Neural cell (in vitro differentiated cells): ENCODE results near the gene DIS3L2. TPM values are rescaled to one million over a fixed set of nuclear protein-coding genes. Genes with fewer than 3 reads are reported as not detected.

ENCODE experiments used
- H2AFZ ChIP-seq: fragments of 200-600, 300-800 bp; sonication (generic), shearing (Covaris generic); 2 replicates; pipeline ENCODE4 v1.6.0; 2014; ENCODE audit warnings: low read depth, mild to moderate bottlenecking, antibody characterized with exemption, low read length, moderate library complexity
- H3F3A ChIP-seq: fragments of 200-600 bp; shearing (Covaris generic); 2 replicates; pipeline ENCODE4 v1.6.1; 2016; ENCODE audit warnings: mild to moderate bottlenecking, moderate library complexity, mixed read lengths, antibody characterized with exemption, low read length; ENCODE audit not compliant: insufficient read depth, poor library complexity, severe bottlenecking
- H3K27ac ChIP-seq: fragments of 200-600, 300-800 bp; sonication (generic), shearing (Covaris generic); 2 replicates; pipeline ENCODE4 v1.5.1; 2014; ENCODE audit warnings: mild to moderate bottlenecking, low read length, moderate library complexity
- H3K27me3 ChIP-seq: fragments of 300-800, 200-600 bp; sonication (generic), shearing (Covaris generic); 2 replicates; pipeline ENCODE4 v1.6.0; 2014; ENCODE audit warnings: mild to moderate bottlenecking, low read depth, low read length, moderate library complexity; ENCODE audit not compliant: insufficient read depth
- H3K36me3 ChIP-seq: fragments of 300-800, 200-600 bp; sonication (generic), shearing (Covaris generic); 2 replicates; pipeline ENCODE4 v1.5.1; 2014; ENCODE audit warnings: mild to moderate bottlenecking, antibody characterized with exemption, low read length, moderate library complexity; ENCODE audit not compliant: insufficient read depth
- H3K4me2 ChIP-seq: fragments of 300-800, 200-600 bp; sonication (generic), shearing (Covaris generic); 2 replicates; pipeline ENCODE4 v1.6.0; 2014; ENCODE audit warnings: mild to moderate bottlenecking, low read length
- H3K4me3 ChIP-seq: fragments of 300-800, 200-600 bp; sonication (generic), shearing (Covaris generic); 2 replicates; pipeline ENCODE4 v1.5.1; 2014; ENCODE audit warnings: mild to moderate bottlenecking, low read length, moderate library complexity
- H3K79me2 ChIP-seq: fragments of 200-600 bp; shearing (Covaris generic); replicated peaks from 2 replicates; pipeline ENCODE4 v1.6.0; 2014; ENCODE audit warnings: mild to moderate bottlenecking, low read length, moderate library complexity; ENCODE audit not compliant: insufficient read depth
- H3K9ac ChIP-seq: fragments of 300-800, 200-600 bp; sonication (generic), shearing (Covaris generic); 2 replicates; pipeline ENCODE4 v1.6.1; 2016; ENCODE audit warnings: mild to moderate bottlenecking, low read length, mixed read lengths
- H3K9me2 ChIP-seq: fragments of 200-600 bp; shearing (Covaris generic); 2 replicates; pipeline ENCODE4 v1.6.1; 2016; ENCODE audit warnings: mild to moderate bottlenecking, low read length, mixed read lengths; ENCODE audit not compliant: insufficient read depth
- H3K9me3 ChIP-seq: fragments of 200-600, 300-800 bp; sonication (generic), shearing (Covaris generic); 2 replicates; pipeline ENCODE4 v1.6.1; 2016; ENCODE audit warnings: mild to moderate bottlenecking, mixed run types, low read length, moderate library complexity, mixed read lengths
- H4K20me1 ChIP-seq: fragments of 200-600 bp; shearing (Covaris generic); 2 replicates; pipeline ENCODE4 v1.6.1; 2016; ENCODE audit warnings: mild to moderate bottlenecking, mixed run types; ENCODE audit not compliant: insufficient read depth
- CTCF ChIP-seq: fragments of 450-650 bp; IDR thresholded peaks from 2 replicates; pipeline ENCODE4 v1.5.1; 2014; ENCODE audit warnings: antibody characterized with exemption, mild to moderate bottlenecking, moderate library complexity; ENCODE audit not compliant: poor library complexity, severe bottlenecking
- EP300 ChIP-seq: fragments of 450-650 bp; conservative IDR thresholded peaks from 2 replicates; pipeline ENCODE4 v1.6.1; 2014; ENCODE audit warnings: antibody characterized with exemption, mild to moderate bottlenecking, moderate library complexity; ENCODE audit not compliant: poor library complexity, severe bottlenecking
- EZH2 ChIP-seq: fragments of 200-600, 300-800 bp; shearing (Covaris generic), sonication (generic); IDR thresholded peaks from 2 replicates; pipeline ENCODE4 v1.6.1; 2014; ENCODE audit warnings: antibody characterized with exemption, low read length, borderline replicate concordance, mild to moderate bottlenecking; ENCODE audit not compliant: insufficient read depth, poor library complexity, severe bottlenecking
- MXI1 ChIP-seq: fragments of 450-650 bp; conservative IDR thresholded peaks from 2 replicates; pipeline ENCODE4 v1.6.1; 2014; ENCODE audit warnings: antibody characterized with exemption, mild to moderate bottlenecking; ENCODE audit not compliant: poor library complexity, severe bottlenecking
- POLR2AphosphoS5 ChIP-seq: IDR thresholded peaks from 2 replicates; pipeline ENCODE4 v1.6.1; 2012
- RAD21 ChIP-seq: fragments of 450-650 bp; conservative IDR thresholded peaks from 2 replicates; pipeline ENCODE4 v1.6.1; 2014; ENCODE audit warnings: antibody characterized with exemption, mild to moderate bottlenecking, moderate library complexity
- REST ChIP-seq: IDR thresholded peaks from 2 replicates; pipeline ENCODE4 v1.6.1; 2012; ENCODE audit warnings: borderline replicate concordance
- SMC3 ChIP-seq: fragments of 450-650 bp; conservative IDR thresholded peaks from 2 replicates; pipeline ENCODE4 v1.6.1; 2014; ENCODE audit warnings: antibody characterized with exemption, mild to moderate bottlenecking, moderate library complexity; ENCODE audit not compliant: poor library complexity
- TAF1 ChIP-seq: IDR thresholded peaks from 2 replicates; pipeline ENCODE4 v1.6.1; 2012; ENCODE audit warnings: low read depth
- polyA plus RNA-seq: library from polyadenylated mRNA; depleted of rRNA; stranded (reverse); fragments of >200 nt; gene quantifications from 2 replicates; pipeline ENCODE4 v1.2.3, GENCODE V29; 2014

Gene DIS3L2
- polyA plus RNA-seq, 1 donor from 2014 or later, result 20.0 TPM

GRCh38 chr2:232214053-232214452 lies 252.5 kb downstream of the DIS3L2 start:
- no peaks in the 10 kb centered on the region for H4K20me1 ChIP-seq
- H3F3A ChIP-seq, result no peaks in the 10 kb centered on the region
- H3K36me3 ChIP-seq, result no peaks in the 10 kb centered on the region
- no peak for TF ChIP-seq REST
- TF ChIP-seq MXI1, result no peak
- TF ChIP-seq RAD21, result no peak
- no peak for TF ChIP-seq EP300
- TF ChIP-seq CTCF, result no peak
- no peak for TF ChIP-seq SMC3
- no peak for TF ChIP-seq TAF1
- TF ChIP-seq POLR2AphosphoS5, result no peak
- no peak for TF ChIP-seq EZH2
- no peaks in the 10 kb centered on the region for H3K27me3 ChIP-seq
- H3K9ac ChIP-seq, result no peak overlapping the region
- no peak overlapping the region for H3K27ac ChIP-seq
- no peaks in the 10 kb centered on the region for H3K79me2 ChIP-seq
- no peak overlapping the region for H3K4me3 ChIP-seq
- H3K9me2 ChIP-seq, result no peaks in the 10 kb centered on the region
- no peak overlapping the region for H2AFZ ChIP-seq
- no peaks in the 10 kb centered on the region for H3K9me3 ChIP-seq
- no peak overlapping the region for H3K4me2 ChIP-seq

- Histone ChIP-seq H3K79me2 (no peaks in the 10 kb centered on the region), H3K9me3 (no peaks in the 10 kb centered on the region), H4K20me1 (no peaks in the 10 kb centered on the region), H3K27me3 (no peaks in the 10 kb centered on the region), H3K9me2 (no peaks in the 10 kb centered on the region), H2AFZ (no peak overlapping the region), H3K36me3 (no peaks in the 10 kb centered on the region), H3K27ac (no peak overlapping the region), H3K9ac (no peak overlapping the region), H3K4me3 (no peak overlapping the region), H3K4me2 (no peak overlapping the region), H3F3A (no peaks in the 10 kb centered on the region)
- TF ChIP-seq REST, result no peak
- TF ChIP-seq EP300, result no peak
- no peak for TF ChIP-seq RAD21
- TF ChIP-seq MXI1, result no peak
- no peak for TF ChIP-seq TAF1
- TF ChIP-seq EZH2, result no peak
- TF ChIP-seq SMC3, result no peak
- no peak for TF ChIP-seq POLR2AphosphoS5
- TF ChIP-seq CTCF, result no peak
Measured at GRCh38 chr2:232216028-232216427, 254.5 kb downstream of the DIS3L2 start.
